Activated naive CD8-positive, alpha-beta T cell treated with anti-CD3 and anti-CD28 coated beads, Interleukin-2, amount 10 ng/mL, durations not matched to agents 7 days and 5 days (primary cell): ENCODE data around the gene ATOH8. TPM values are rescaled to one million over a fixed set of nuclear protein-coding genes. Genes with fewer than 3 reads are reported as not detected.

Source experiments
- ATAC-seq: fragments of 150-1000 bp; cut with Tn5 transposase; one replicate; pipeline ENCODE4 v1.10.0; 2021; ENCODE audit warnings: low read depth, moderate library complexity
- POLR2A ChIA-PET: fragments of 350-600 bp; sonication (Branson Sonifier 250); formaldehyde crosslinking; loops from one replicate; lab custom pipeline; 2021; ENCODE audit warnings: antibody characterized with exemption; lab: Charles Lee
- DNase-seq: peaks from one replicate; pipeline ENCODE4 v3.0.0; 2021
- H3K27ac Mint-ChIP-seq: one replicate; pipeline ENCODE4 v1.8.0; 2022; ENCODE audit warnings: mild to moderate bottlenecking, mixed read lengths
- H3K27me3 Mint-ChIP-seq: one replicate; pipeline ENCODE4 v1.8.0; 2022; ENCODE audit warnings: mild to moderate bottlenecking, moderate library complexity, mixed read lengths
- H3K36me3 Mint-ChIP-seq: one replicate; pipeline ENCODE4 v1.8.0; 2021; ENCODE audit warnings: mild to moderate bottlenecking, mixed read lengths
- H3K4me1 Mint-ChIP-seq: one replicate; pipeline ENCODE4 v1.8.0; 2021; ENCODE audit warnings: mixed read lengths
- H3K4me3 Mint-ChIP-seq: one replicate; pipeline ENCODE4 v1.8.0; 2022; ENCODE audit warnings: mild to moderate bottlenecking, moderate library complexity, mixed read lengths
- H3K9me3 Mint-ChIP-seq: one replicate; pipeline ENCODE4 v1.8.0; 2021; ENCODE audit warnings: mixed read lengths
- total RNA-seq, 2 experiments: library from RNA; stranded (reverse); gene quantifications; one replicate each; pipeline ENCODE4 v1.2.3, GENCODE V29; 2021

The ATOH8 gene
- total RNA-seq, 2 experiments from 2014 or later = not detected

GRCh38 chr2:85778646-85779379 lies 25.0 kb downstream of the ATOH8 start:
- Mint-ChIP-seq H3K4me3 (no peak overlapping the region), H3K27me3 (peaks cover 14% of the 10 kb centered on the region), H3K9me3 (no peaks in the 10 kb centered on the region), H3K4me1 (no peaks in the 10 kb centered on the region), H3K36me3 (no peaks in the 10 kb centered on the region), H3K27ac (no peak overlapping the region)
- POLR2A ChIA-PET = interaction anchor here (0.6 kb wide), 1 partner anchor 82 kb away, joined by 6 read pairs; no protein-coding TSS in a partner anchor
- ATAC-seq (no peak), DNase-seq (no peak)

- Mint-ChIP-seq H3K4me3 (no peak overlapping the region), H3K4me1 (no peaks in the 10 kb centered on the region), H3K27me3 (peaks cover 10% of the 10 kb centered on the region), H3K27ac (no peak overlapping the region), H3K36me3 (no peaks in the 10 kb centered on the region), H3K9me3 (no peaks in the 10 kb centered on the region)
- POLR2A ChIA-PET = interaction anchor here (0.6 kb wide), 1 partner anchor 83 kb away, joined by 6 read pairs; no protein-coding TSS in a partner anchor
- DNase-seq (no peak), ATAC-seq (no peak)
These were observed 26.0 kb downstream of the ATOH8 start for GRCh38 chr2:85779641-85780315.

GRCh38 chr2:85780316-85781012 lies 26.7 kb downstream of the ATOH8 start:
- peaks cover 4% of the 10 kb centered on the region for H3K4me1 Mint-ChIP-seq
- peaks cover 11% of the 10 kb centered on the region for H3K27me3 Mint-ChIP-seq
- no peak overlapping the region for H3K4me3 Mint-ChIP-seq

GRCh38 chr2:85781013-85781332 lies 27.2 kb downstream of the ATOH8 start:
- POLR2A ChIA-PET = no interaction called here
- DNase-seq (no peak), ATAC-seq (no peak)
- no peak overlapping the region for H3K4me3 Mint-ChIP-seq
- peaks cover 7% of the 10 kb centered on the region for H3K4me1 Mint-ChIP-seq
- no peaks in the 10 kb centered on the region for H3K36me3 Mint-ChIP-seq
- no peaks in the 10 kb centered on the region for H3K9me3 Mint-ChIP-seq
- H3K27ac Mint-ChIP-seq = no peak overlapping the region
- peaks cover 13% of the 10 kb centered on the region for H3K27me3 Mint-ChIP-seq

More at GRCh38 chr2:85780316-85781012, 26.7 kb downstream of the ATOH8 start:
- Mint-ChIP-seq H3K9me3 (no peaks in the 10 kb centered on the region), H3K27ac (no peak overlapping the region), H3K36me3 (no peaks in the 10 kb centered on the region)
- POLR2A ChIA-PET = no interaction called here
- no peak for DNase-seq
- no peak for ATAC-seq

GRCh38 chr2:85783796-85784195 lies 30.0 kb downstream of the ATOH8 start:
- Mint-ChIP-seq H3K36me3 (no peaks in the 10 kb centered on the region), H3K27ac (no peak overlapping the region), H3K9me3 (no peaks in the 10 kb centered on the region), H3K27me3 (peaks cover 12% of the 10 kb centered on the region), H3K4me3 (no peak overlapping the region), H3K4me1 (peaks cover 7% of the 10 kb centered on the region)
- POLR2A ChIA-PET = no interaction called here
- ATAC-seq (no peak), DNase-seq (no peak)

- peaks cover 14% of the 10 kb centered on the region for H3K27me3 Mint-ChIP-seq
- no peak overlapping the region for H3K4me3 Mint-ChIP-seq
- ATAC-seq (no peak), DNase-seq (no peak)
- H3K9me3 Mint-ChIP-seq = no peaks in the 10 kb centered on the region
- no peaks in the 10 kb centered on the region for H3K36me3 Mint-ChIP-seq
- POLR2A ChIA-PET = no interaction called here
- H3K4me1 Mint-ChIP-seq = peaks cover 7% of the 10 kb centered on the region
- H3K27ac Mint-ChIP-seq = no peak overlapping the region
These were observed 30.7 kb downstream of the ATOH8 start for GRCh38 chr2:85784474-85784986.

- no peaks in the 10 kb centered on the region for H3K9me3 Mint-ChIP-seq
- H3K4me3 Mint-ChIP-seq = no peak overlapping the region
- no peaks in the 10 kb centered on the region for H3K36me3 Mint-ChIP-seq
- H3K27me3 Mint-ChIP-seq = peaks cover 14% of the 10 kb centered on the region
- no peak overlapping the region for H3K27ac Mint-ChIP-seq
- DNase-seq (no peak), ATAC-seq (peak; percentile 54)
- H3K4me1 Mint-ChIP-seq = peaks cover 7% of the 10 kb centered on the region
- POLR2A ChIA-PET = no interaction called here
These were observed 31.4 kb downstream of the ATOH8 start for GRCh38 chr2:85785027-85785822.

GRCh38 chr2:85785871-85786270 lies 32.1 kb downstream of the ATOH8 start:
- DNase-seq (no peak), ATAC-seq (no peak)
- H3K27ac Mint-ChIP-seq = no peak overlapping the region
- H3K9me3 Mint-ChIP-seq = no peaks in the 10 kb centered on the region
- POLR2A ChIA-PET = no interaction called here
- H3K27me3 Mint-ChIP-seq = peaks cover 13% of the 10 kb centered on the region
- peaks cover 7% of the 10 kb centered on the region for H3K4me1 Mint-ChIP-seq
- no peak overlapping the region for H3K4me3 Mint-ChIP-seq
- H3K36me3 Mint-ChIP-seq = no peaks in the 10 kb centered on the region

- H3K9me3 Mint-ChIP-seq = no peaks in the 10 kb centered on the region
- H3K27ac Mint-ChIP-seq = no peak overlapping the region
- ATAC-seq (no peak), DNase-seq (no peak)
- peaks cover 19% of the 10 kb centered on the region for H3K27me3 Mint-ChIP-seq
- no peak overlapping the region for H3K4me3 Mint-ChIP-seq
- no peaks in the 10 kb centered on the region for H3K36me3 Mint-ChIP-seq
- peaks cover 7% of the 10 kb centered on the region for H3K4me1 Mint-ChIP-seq
- POLR2A ChIA-PET = no interaction called here
These were observed 32.7 kb downstream of the ATOH8 start for GRCh38 chr2:85786444-85786843.

GRCh38 chr2:85786865-85787264 lies 33.1 kb downstream of the ATOH8 start:
- POLR2A ChIA-PET = no interaction called here

GRCh38 chr2:85787282-85787980 lies 33.6 kb downstream of the ATOH8 start:
- H3K36me3 Mint-ChIP-seq = no peaks in the 10 kb centered on the region
- H3K4me3 Mint-ChIP-seq = no peak overlapping the region
- DNase-seq = no peak
- peaks cover 26% of the 10 kb centered on the region for H3K27me3 Mint-ChIP-seq
- H3K9me3 Mint-ChIP-seq = no peaks in the 10 kb centered on the region
- no peak overlapping the region for H3K27ac Mint-ChIP-seq
- no peak for ATAC-seq
- POLR2A ChIA-PET = no interaction called here
- peaks cover 7% of the 10 kb centered on the region for H3K4me1 Mint-ChIP-seq

More at GRCh38 chr2:85786865-85787264, 33.1 kb downstream of the ATOH8 start:
- DNase-seq = no peak
- peaks cover 7% of the 10 kb centered on the region for H3K4me1 Mint-ChIP-seq
- ATAC-seq = no peak
- H3K27ac Mint-ChIP-seq = no peak overlapping the region
- peaks cover 20% of the 10 kb centered on the region for H3K27me3 Mint-ChIP-seq
- H3K36me3 Mint-ChIP-seq = no peaks in the 10 kb centered on the region
- H3K9me3 Mint-ChIP-seq = no peaks in the 10 kb centered on the region
- H3K4me3 Mint-ChIP-seq = no peak overlapping the region

- POLR2A ChIA-PET = no interaction called here
- Mint-ChIP-seq H3K27ac (no peak overlapping the region), H3K36me3 (no peaks in the 10 kb centered on the region), H3K9me3 (no peaks in the 10 kb centered on the region), H3K4me3 (no peak overlapping the region), H3K4me1 (peaks cover 7% of the 10 kb centered on the region), H3K27me3 (peaks cover 29% of the 10 kb centered on the region)
- ATAC-seq (no peak), DNase-seq (no peak)
These were observed 34.2 kb downstream of the ATOH8 start for GRCh38 chr2:85787981-85788340.
